ENCODE results near the gene TPMT. TPM values are rescaled to one million over a fixed set of nuclear protein-coding genes. Genes with fewer than 3 reads are reported as not detected.

TPMT gene
- total RNA-seq, 1 experiment from 2014 or later, result 14.4 TPM

DNA sequence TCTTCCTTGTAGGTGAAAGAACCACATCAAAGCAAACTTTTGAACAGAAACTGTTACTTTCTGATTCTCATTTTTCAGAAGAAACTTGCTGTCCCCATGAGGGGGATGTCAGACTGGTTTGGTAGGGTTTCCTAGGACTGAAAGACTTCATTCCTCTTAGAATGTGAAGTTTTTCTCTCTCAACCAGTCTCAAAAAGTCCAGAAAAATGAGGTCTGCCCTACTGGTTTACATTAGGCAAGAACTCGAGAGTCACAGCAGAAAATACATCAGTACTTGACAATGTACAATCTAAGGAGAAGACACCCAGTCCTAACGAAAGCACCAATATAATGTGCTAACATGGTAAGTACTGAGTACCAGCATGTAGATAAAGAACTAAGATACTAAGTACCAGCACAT lies 19.7 kb downstream of the TPMT start:
- H3K4me1 Mint-ChIP-seq, result no peaks in the 10 kb centered on the region
- TF ChIP-seq ZNF317 (CRISPR knock-in tag; IDR thresholded peaks at IDR 0.05; ENCODE audit: borderline replicate concordance, low read depth), result no peak
- no peak for TF ChIP-seq ARID4B (CRISPR knock-in tag; IDR thresholded peaks at IDR 0.05; ENCODE audit: borderline replicate concordance)
- TF ChIP-seq, protein P1, sequence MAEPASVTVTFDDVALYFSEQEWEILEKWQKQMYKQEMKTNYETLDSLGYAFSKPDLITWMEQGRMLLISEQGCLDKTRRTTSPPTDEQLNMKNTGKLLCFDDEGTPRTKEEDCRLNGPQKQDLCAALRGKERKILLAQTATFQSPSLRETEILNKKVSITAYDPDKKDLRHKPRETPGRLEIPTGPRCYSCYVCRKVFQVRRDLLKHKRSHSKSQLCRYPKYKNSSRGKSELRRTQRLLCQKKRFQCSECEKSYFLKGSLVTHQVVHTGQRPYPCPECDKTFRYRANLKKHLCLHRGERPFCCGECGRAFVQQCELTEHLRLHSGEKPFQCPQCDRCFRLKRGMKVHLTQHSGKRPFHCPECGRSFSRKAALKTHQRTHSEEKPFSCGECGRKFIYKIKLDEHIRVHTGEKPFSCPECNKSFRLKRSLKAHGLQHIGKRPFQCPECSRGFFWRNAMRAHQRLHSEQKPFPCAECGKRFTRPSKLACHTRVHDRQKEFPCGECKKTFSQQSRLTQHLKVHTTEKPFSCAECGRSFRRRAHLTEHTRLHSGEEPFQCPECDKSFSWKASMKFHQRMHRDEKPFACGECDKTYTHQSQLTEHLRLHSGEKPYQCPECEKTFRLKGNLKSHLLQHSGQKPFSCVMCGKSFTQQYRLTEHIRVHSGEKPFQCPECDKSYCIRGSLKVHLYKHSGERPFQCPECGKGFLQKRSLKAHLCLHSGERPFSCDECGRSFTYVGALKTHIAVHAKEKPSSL (CRISPR knock-in tag; conservative IDR thresholded peaks at IDR 0.05), result no peak
- TF ChIP-seq FOXJ3 (CRISPR knock-in tag; IDR thresholded peaks at IDR 0.05; ENCODE audit: borderline replicate concordance), result no peak
- no peak overlapping the region for H3K27ac Mint-ChIP-seq
- no peaks in the 10 kb centered on the region for H3K9me3 Mint-ChIP-seq
- no peak for ATAC-seq
- ChIA-PET POLR2A (no interaction called here), CTCF (no interaction called here)
- H3K36me3 Mint-ChIP-seq, result peaks cover 31% of the 10 kb centered on the region
- no peaks in the 10 kb centered on the region for H3K27me3 Mint-ChIP-seq (ENCODE audit: low read depth)
- no peak overlapping the region for H3K4me3 Mint-ChIP-seq
- DNase-seq (ENCODE audit: low spot score), result no peak

GRCh38 chr6:18132346-18132745 lies 22.5 kb downstream of the TPMT start:
- DNase-seq (ENCODE audit: low spot score) (no peak), ATAC-seq (no peak)
- TF ChIP-seq FOXJ3 (CRISPR knock-in tag; IDR thresholded peaks at IDR 0.05; ENCODE audit: borderline replicate concordance) (no peak), ZBTB21 (CRISPR knock-in tag; IDR thresholded peaks at IDR 0.05; ENCODE audit: borderline replicate concordance) (no peak), GABPB1 (CRISPR knock-in tag; IDR thresholded peaks at IDR 0.05) (no peak), GTF2I (CRISPR knock-in tag; conservative IDR thresholded peaks at IDR 0.05) (no peak), ZNF423 (CRISPR knock-in tag; IDR thresholded peaks at IDR 0.05) (no peak), SP1 (CRISPR knock-in tag; conservative IDR thresholded peaks at IDR 0.05) (no peak)
- Mint-ChIP-seq H3K4me1 (no peaks in the 10 kb centered on the region), H3K9me3 (no peaks in the 10 kb centered on the region), H3K27ac (no peak overlapping the region), H3K27me3 (ENCODE audit: low read depth) (no peaks in the 10 kb centered on the region), H3K4me3 (no peak overlapping the region), H3K36me3 (peaks cover 27% of the 10 kb centered on the region)
- ChIA-PET CTCF (interaction anchor here (2.8 kb wide), 1 partner anchor 10 kb away, joined by 13 read pairs; the partner anchor contains the start of gene NHLRC1), POLR2A (no interaction called here)

DNA sequence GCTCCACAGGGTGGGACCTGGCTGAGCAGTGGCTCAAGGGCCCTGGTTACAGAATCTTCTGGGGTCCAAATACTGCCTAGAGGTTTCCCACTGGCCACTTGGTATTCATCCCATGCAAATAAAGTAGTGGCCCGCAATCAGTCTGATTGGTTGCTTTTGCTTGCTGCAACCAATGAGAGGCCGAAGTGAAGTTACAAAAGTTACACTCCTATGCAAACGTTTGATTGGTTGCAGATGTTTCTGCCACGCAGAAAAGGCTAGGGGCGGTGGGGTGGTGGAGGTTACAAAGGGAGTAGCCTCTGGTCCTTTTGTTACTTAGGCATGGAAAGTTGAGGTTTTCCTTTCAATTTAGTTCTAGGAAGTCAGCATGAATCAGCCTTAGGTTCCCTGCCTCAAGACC lies 28.8 kb downstream of the TPMT start:
- peaks cover 10% of the 10 kb centered on the region for H3K36me3 Mint-ChIP-seq
- H3K27ac Mint-ChIP-seq, result no peak overlapping the region
- POLR2A ChIA-PET, result no interaction called here
- H3K9me3 Mint-ChIP-seq, result no peaks in the 10 kb centered on the region
- no peak overlapping the region for H3K4me3 Mint-ChIP-seq
- CTCF ChIA-PET, result no interaction called here
- peaks cover 9% of the 10 kb centered on the region for H3K4me1 Mint-ChIP-seq
- peaks cover 19% of the 10 kb centered on the region for H3K27me3 Mint-ChIP-seq (ENCODE audit: low read depth)
- ATAC-seq, result no peak
- no peak for DNase-seq (ENCODE audit: low spot score)
- TF ChIP-seq ZNF138 (CRISPR knock-in tag; conservative IDR thresholded peaks at IDR 0.05), result no peak
- TF ChIP-seq, protein P2, sequence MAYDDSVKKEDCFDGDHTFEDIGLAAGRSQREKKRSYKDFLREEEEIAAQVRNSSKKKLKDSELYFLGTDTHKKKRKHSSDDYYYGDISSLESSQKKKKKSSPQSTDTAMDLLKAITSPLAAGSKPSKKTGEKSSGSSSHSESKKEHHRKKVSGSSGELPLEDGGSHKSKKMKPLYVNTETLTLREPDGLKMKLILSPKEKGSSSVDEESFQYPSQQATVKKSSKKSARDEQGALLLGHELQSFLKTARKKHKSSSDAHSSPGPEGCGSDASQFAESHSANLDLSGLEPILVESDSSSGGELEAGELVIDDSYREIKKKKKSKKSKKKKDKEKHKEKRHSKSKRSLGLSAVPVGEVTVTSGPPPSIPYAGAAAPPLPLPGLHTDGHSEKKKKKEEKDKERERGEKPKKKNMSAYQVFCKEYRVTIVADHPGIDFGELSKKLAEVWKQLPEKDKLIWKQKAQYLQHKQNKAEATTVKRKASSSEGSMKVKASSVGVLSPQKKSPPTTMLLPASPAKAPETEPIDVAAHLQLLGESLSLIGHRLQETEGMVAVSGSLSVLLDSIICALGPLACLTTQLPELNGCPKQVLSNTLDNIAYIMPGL (CRISPR knock-in tag; IDR thresholded peaks at IDR 0.05), result no peak

All from WTC11 (cell line).